GM10847 (cell line): ENCODE results near the gene TTC34.

ENCODE experiments used
- POLR2A ChIP-seq: IDR thresholded peaks from 2 replicates; pipeline ENCODE4 v1.6.1; 2011; ENCODE audit not compliant: insufficient read length; ENCODE audit errors: extremely low read depth

The TTC34 gene

GRCh38 chr1:2801535-2802291 lies at the start of gene TTC34:
Gene TTC34 (minus strand): TSS chr1:2801693. CDS start chr1:2800827, 866 bp downstream.
- no peak for TF ChIP-seq POLR2A

- no peak for TF ChIP-seq POLR2A
These were observed 49.0 kb upstream of the TTC34 start for GRCh38 chr1:2850502-2850901.

GRCh38 chr1:2848006-2848670 lies 46.6 kb upstream of the TTC34 start:
- no peak for TF ChIP-seq POLR2A

GRCh38 chr1:2847086-2847985 lies 45.8 kb upstream of the TTC34 start:
- TF ChIP-seq POLR2A, result no peak

- TF ChIP-seq POLR2A, result no peak
These were observed 44.4 kb upstream of the TTC34 start for GRCh38 chr1:2845869-2846268.

- TF ChIP-seq POLR2A, result no peak
These were observed 38.7 kb upstream of the TTC34 start for GRCh38 chr1:2840036-2840809.

- no peak for TF ChIP-seq POLR2A
These were observed 36.3 kb upstream of the TTC34 start for GRCh38 chr1:2837823-2838222.

GRCh38 chr1:2837316-2837715 lies 35.8 kb upstream of the TTC34 start:
- no peak for TF ChIP-seq POLR2A

GRCh38 chr1:2836333-2836970 lies 35.0 kb upstream of the TTC34 start:
- TF ChIP-seq POLR2A, result no peak

- no peak for TF ChIP-seq POLR2A
These were observed 34.2 kb upstream of the TTC34 start for GRCh38 chr1:2835650-2836159.

GRCh38 chr1:2834741-2835564 lies 33.5 kb upstream of the TTC34 start:
- no peak for TF ChIP-seq POLR2A

GRCh38 chr1:2834146-2834475 lies 32.6 kb upstream of the TTC34 start:
- no peak for TF ChIP-seq POLR2A

- no peak for TF ChIP-seq POLR2A
These were observed 32.1 kb upstream of the TTC34 start for GRCh38 chr1:2833454-2834145.
